Natural killer cell (primary cell): ENCODE data around the gene GPR33. TPM values are rescaled to one million over a fixed set of nuclear protein-coding genes. Genes with fewer than 3 reads are reported as not detected.
"Not testable (repeated sequence)": the region's sequence is repeated elsewhere in the genome, so short reads cannot be mapped to it uniquely, and the experiment has no call there.

Source experiments
- ATAC-seq, 3 donors: fragments of 150-1000 bp in 2 of 3; fragments of 200-7000 bp in 1 of 3; cut with Tn5 transposase; 1 replicate in 1 of 3; 2 replicates in 2 of 3; pipeline ENCODE4 v1.10.0; 2021; ENCODE audit warnings: mild to moderate bottlenecking in 2 of 3, moderate library complexity in 2 of 3
- DNase-seq, 2 donors: peaks; one replicate each; pipeline versions ENCODE4 v3.0.0 to v3.0.0-alpha.2; 2013 to 2021; ENCODE audit warnings: mixed read lengths in 1 of 2
- H3K27ac ChIP-seq: one replicate; pipeline ENCODE4 v1.5.1; 2013; ENCODE audit warnings: mild to moderate bottlenecking, low read length
- H3K27me3 ChIP-seq: one replicate; pipeline ENCODE4 v1.6.1; 2013; ENCODE audit warnings: low read length; ENCODE audit not compliant: control insufficient read depth, insufficient read depth
- H3K36me3 ChIP-seq: one replicate; pipeline ENCODE4 v1.6.1; 2013; ENCODE audit warnings: low read length; ENCODE audit not compliant: control insufficient read depth, insufficient read depth
- H3K4me1 ChIP-seq: one replicate; pipeline ENCODE4 v1.6.1; 2013; ENCODE audit warnings: low read length; ENCODE audit not compliant: control insufficient read depth, insufficient read depth
- H3K4me3 ChIP-seq: one replicate; pipeline ENCODE4 v1.5.1; 2013; ENCODE audit warnings: low read length
- H3K9me3 ChIP-seq: one replicate; pipeline ENCODE4 v1.6.1; 2013; ENCODE audit warnings: low read length; ENCODE audit not compliant: control insufficient read depth, insufficient read depth
- H3K27ac Mint-ChIP-seq, 2 donors: one replicate each; pipeline ENCODE4 v1.8.0; 2022; ENCODE audit warnings: mild to moderate bottlenecking in 2 of 2, mixed read lengths in 2 of 2, moderate library complexity in 1 of 2
- H3K27me3 Mint-ChIP-seq, 2 donors: one replicate each; pipeline ENCODE4 v1.8.0; 2022; ENCODE audit warnings: low read depth in 2 of 2, mixed read lengths in 2 of 2
- H3K36me3 Mint-ChIP-seq: one replicate; pipeline ENCODE4 v1.8.0; 2022; ENCODE audit warnings: mixed read lengths
- H3K4me1 Mint-ChIP-seq, 2 donors: one replicate each; pipeline ENCODE4 v1.8.0; 2022; ENCODE audit warnings: mixed read lengths in 2 of 2
- H3K4me3 Mint-ChIP-seq: one replicate; pipeline ENCODE4 v1.8.0; 2022; ENCODE audit warnings: mild to moderate bottlenecking, moderate library complexity, mixed read lengths
- H3K9me3 Mint-ChIP-seq, 2 donors: one replicate each; pipeline ENCODE4 v1.8.0; 2022; ENCODE audit warnings: mixed read lengths in 2 of 2
- WGBS: methylation state at CpG from one replicate; pipeline ENCODE4 v1.1.7; 2013; ENCODE audit warnings: missing lambda C conversion rate; ENCODE audit not compliant: insufficient coverage; 5-methylcytosine and 5-hydroxymethylcytosine counted together
- intact Hi-C: fragments of 100-400 bp; cut with micrococcal nuclease; formaldehyde crosslinking; loops from one replicate; pipeline ENCODE4 v1.14.2; 2022
- total RNA-seq, 4 donors: library from RNA; stranded (reverse); fragments of 120-200 nt in 1 of 4; gene quantifications; one replicate each; pipeline versions ENCODE4 v1.2.3 to v1.2.4, GENCODE V29; 2013 to 2022
- TF ChIP-seq, protein P1 (sequence below): fragments of 200-600 bp; IDR thresholded peaks from one replicate; pipeline ENCODE4 v1.8.0; 2022; ENCODE audit warnings: antibody characterized with exemption

GPR33 gene
- total RNA-seq, 3 donors from 2014 or later (not counting 1 experiment from before 2014, with no cell fraction given): not detected

DNA sequence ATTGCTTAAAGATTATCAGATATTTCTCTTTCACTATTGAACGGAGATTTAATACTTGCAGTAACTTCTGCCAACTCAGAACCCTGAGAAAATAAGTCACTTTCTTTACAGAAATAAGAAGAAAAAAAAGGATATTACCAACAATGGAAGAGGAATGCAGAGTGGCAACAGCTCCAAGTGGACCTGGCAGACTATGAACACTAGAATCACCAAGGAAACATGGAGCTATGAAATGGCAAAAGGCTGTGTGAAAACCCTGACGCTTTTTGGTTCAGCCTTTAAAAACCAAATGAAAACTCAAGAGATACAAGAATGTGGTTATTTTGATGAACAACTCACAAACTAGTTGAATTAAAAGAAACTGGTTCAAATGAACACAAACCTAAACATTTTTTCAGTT lies 48.3 kb downstream of the GPR33 start:
- 100% methylated on average over 2 of the region's 2 CpGs for WGBS
- Mint-ChIP-seq H3K36me3 (no peaks in the 10 kb centered on the region), H3K9me3 (no peaks in the 10 kb centered on the region), H3K27me3 (no peaks in the 10 kb centered on the region), H3K4me1 (no peaks in the 10 kb centered on the region), H3K4me3 (no peak overlapping the region), H3K27ac (no peak overlapping the region)
- TF ChIP-seq, protein P1, sequence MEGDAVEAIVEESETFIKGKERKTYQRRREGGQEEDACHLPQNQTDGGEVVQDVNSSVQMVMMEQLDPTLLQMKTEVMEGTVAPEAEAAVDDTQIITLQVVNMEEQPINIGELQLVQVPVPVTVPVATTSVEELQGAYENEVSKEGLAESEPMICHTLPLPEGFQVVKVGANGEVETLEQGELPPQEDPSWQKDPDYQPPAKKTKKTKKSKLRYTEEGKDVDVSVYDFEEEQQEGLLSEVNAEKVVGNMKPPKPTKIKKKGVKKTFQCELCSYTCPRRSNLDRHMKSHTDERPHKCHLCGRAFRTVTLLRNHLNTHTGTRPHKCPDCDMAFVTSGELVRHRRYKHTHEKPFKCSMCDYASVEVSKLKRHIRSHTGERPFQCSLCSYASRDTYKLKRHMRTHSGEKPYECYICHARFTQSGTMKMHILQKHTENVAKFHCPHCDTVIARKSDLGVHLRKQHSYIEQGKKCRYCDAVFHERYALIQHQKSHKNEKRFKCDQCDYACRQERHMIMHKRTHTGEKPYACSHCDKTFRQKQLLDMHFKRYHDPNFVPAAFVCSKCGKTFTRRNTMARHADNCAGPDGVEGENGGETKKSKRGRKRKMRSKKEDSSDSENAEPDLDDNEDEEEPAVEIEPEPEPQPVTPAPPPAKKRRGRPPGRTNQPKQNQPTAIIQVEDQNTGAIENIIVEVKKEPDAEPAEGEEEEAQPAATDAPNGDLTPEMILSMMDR: no peak
- H3K4me1 ChIP-seq: no peaks in the 10 kb centered on the region
- H3K9me3 ChIP-seq: no peaks in the 10 kb centered on the region
- no peak overlapping the region for H3K4me3 ChIP-seq
- no peak overlapping the region for H3K27ac ChIP-seq
- ATAC-seq (no peak), DNase-seq (no peak)
- intact Hi-C loops: no loop called here
- H3K27me3 ChIP-seq: no peaks in the 10 kb centered on the region
- no peaks in the 10 kb centered on the region for H3K36me3 ChIP-seq

DNA sequence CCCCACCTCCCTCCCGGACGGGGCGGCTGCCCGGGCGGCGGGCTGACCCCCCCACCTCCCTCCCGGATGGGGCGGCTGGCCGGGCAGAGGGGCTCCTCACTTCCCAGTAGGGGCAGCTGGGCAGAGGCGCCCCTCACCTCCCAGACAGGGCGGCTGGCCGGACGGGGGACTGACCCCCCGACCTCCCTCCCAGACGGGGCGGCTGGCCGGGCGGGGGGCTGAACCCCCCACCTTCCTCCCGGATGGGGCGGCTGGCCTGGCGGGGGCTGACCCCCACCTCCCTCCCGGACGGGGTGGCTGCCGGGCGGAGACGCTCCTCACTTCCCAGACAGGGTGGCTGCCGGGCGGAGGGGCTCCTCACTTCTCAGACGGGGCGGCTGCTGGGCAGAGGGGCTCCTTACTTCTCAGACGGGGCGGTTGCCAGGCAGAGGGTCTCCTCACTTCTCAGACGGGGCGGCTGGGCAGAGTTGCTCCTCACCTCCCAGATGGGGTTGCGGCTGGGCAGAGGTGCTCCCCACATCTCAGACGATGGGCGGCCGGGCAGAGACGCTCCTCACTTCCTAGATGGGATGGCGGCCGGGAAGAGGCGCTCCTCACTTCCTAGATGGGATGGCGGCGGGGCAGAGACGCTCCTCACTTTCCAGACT lies 50.7 kb downstream of the GPR33 start:
- H3K9me3 Mint-ChIP-seq, H3K4me3 Mint-ChIP-seq: not testable (repeated sequence)

DNA sequence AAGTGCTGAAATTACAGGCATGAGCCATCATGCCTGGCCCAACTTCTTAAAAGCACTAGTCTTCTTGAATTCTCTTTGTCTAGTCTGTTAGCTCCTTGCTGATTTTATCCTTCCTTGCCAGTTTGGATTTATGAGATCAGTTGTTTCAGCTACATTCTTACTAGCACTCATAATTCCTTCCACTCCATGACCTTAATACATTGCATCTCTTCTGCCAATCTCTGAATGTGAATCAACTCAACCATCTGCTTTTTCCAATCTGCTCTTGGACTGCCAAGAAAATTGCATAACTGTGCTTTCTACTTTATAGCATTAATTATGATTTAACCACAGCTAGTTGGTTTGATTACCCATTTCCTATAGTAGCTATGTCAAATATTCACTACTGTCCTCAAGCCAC lies 52.6 kb downstream of the GPR33 start:
- Mint-ChIP-seq H3K4me3 (no peak overlapping the region), H3K9me3 (no peaks in the 10 kb centered on the region), H3K4me1 (no peaks in the 10 kb centered on the region), H3K27me3 (no peaks in the 10 kb centered on the region), H3K27ac (no peak overlapping the region), H3K36me3 (no peaks in the 10 kb centered on the region)
- Histone ChIP-seq H3K27me3 (no peaks in the 10 kb centered on the region), H3K4me3 (no peak overlapping the region), H3K4me1 (no peaks in the 10 kb centered on the region), H3K27ac (no peak overlapping the region), H3K36me3 (no peaks in the 10 kb centered on the region), H3K9me3 (no peaks in the 10 kb centered on the region)
- intact Hi-C loops: no loop called here
- TF ChIP-seq, protein P1: no peak
- ATAC-seq (no peak), DNase-seq (no peak)

More for the DNA sequence above, 50.7 kb downstream of the GPR33 start:
- ATAC-seq, H3K36me3 ChIP-seq, H3K9me3 ChIP-seq, H3K27ac ChIP-seq, intact Hi-C loops, H3K4me1 ChIP-seq, H3K27me3 Mint-ChIP-seq, H3K4me3 ChIP-seq, H3K27me3 ChIP-seq, DNase-seq, H3K27ac Mint-ChIP-seq, H3K36me3 Mint-ChIP-seq, H3K4me1 Mint-ChIP-seq: not testable (repeated sequence)
- WGBS: 96% methylated on average over 19 of the region's 45 CpGs

Other genes starting within 250 kb of the GPR33 start
- gene HEATR5A, start 67.5 kb downstream of the GPR33 start, total RNA-seq: 10 to 100 TPM; 12.1 to 23.9 (median 15.1) TPM
- gene DTD2, start 30.5 kb downstream of the GPR33 start, total RNA-seq: 10 to 100 TPM in 1 of 3 donors, 1 to 10 TPM in 2; 6.6 to 11.9 (median 7.4) TPM
- 1 to 10 TPM; 7.1 to 8.5 (median 7.5) TPM for gene NUBPL, start 73.4 kb upstream of the GPR33 start, total RNA-seq